Measurements from ENCODE around the gene SH3GL3.

Gene SH3GL3

GRCh38 chr15:83503595-83504364, 56.6 kb downstream of the SH3GL3 start:
- in situ Hi-C loops (cut with MboI; ENCODE audit: low sequenced_read_pairs, unreplicated experiment): no loop called here
- TF ChIP-seq, protein P1, sequence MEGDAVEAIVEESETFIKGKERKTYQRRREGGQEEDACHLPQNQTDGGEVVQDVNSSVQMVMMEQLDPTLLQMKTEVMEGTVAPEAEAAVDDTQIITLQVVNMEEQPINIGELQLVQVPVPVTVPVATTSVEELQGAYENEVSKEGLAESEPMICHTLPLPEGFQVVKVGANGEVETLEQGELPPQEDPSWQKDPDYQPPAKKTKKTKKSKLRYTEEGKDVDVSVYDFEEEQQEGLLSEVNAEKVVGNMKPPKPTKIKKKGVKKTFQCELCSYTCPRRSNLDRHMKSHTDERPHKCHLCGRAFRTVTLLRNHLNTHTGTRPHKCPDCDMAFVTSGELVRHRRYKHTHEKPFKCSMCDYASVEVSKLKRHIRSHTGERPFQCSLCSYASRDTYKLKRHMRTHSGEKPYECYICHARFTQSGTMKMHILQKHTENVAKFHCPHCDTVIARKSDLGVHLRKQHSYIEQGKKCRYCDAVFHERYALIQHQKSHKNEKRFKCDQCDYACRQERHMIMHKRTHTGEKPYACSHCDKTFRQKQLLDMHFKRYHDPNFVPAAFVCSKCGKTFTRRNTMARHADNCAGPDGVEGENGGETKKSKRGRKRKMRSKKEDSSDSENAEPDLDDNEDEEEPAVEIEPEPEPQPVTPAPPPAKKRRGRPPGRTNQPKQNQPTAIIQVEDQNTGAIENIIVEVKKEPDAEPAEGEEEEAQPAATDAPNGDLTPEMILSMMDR (IDR thresholded peaks at IDR 0.05; ENCODE audit: borderline replicate concordance, control extremely low read depth, extremely low read depth, insufficient read depth, missing control alignments): no peak
- DNase-seq (ENCODE audit: low spot score): no peak

DNA sequence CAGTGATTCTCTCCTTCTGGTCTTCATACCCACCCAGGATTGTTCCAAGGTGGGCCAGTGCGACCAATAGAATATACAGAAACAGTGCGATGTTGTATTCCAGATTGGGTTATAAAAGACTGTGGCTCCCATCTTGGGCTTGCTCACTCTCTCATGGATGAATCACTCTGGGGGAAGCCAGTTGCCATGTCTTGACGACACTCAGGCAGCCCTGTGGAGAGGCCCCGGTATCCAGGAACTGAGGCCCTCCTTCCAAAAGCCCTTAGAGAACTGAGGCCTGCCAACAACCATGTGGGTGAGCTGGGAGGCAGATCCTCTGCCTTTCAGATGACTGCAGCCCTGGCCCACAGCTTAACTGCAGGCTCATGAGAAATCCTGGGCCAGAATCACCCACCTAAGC, 57.2 kb downstream of the SH3GL3 start:
- in situ Hi-C loops (cut with MboI; ENCODE audit: low sequenced_read_pairs, unreplicated experiment): no loop called here

GRCh38 chr15:83510001-83510400, 62.9 kb downstream of the SH3GL3 start:
- in situ Hi-C loops (cut with MboI; ENCODE audit: low sequenced_read_pairs, unreplicated experiment): no loop called here
- TF ChIP-seq, protein P1 (IDR thresholded peaks at IDR 0.05; ENCODE audit: borderline replicate concordance, control extremely low read depth, extremely low read depth, insufficient read depth, missing control alignments): no peak
- no peak for DNase-seq (ENCODE audit: low spot score)

More for the DNA sequence above, 57.2 kb downstream of the SH3GL3 start:
- TF ChIP-seq, protein P1 (IDR thresholded peaks at IDR 0.05; ENCODE audit: borderline replicate concordance, control extremely low read depth, extremely low read depth, insufficient read depth, missing control alignments): no peak
- no peak for DNase-seq (ENCODE audit: low spot score)

GRCh38 chr15:83512459-83512858, 65.3 kb downstream of the SH3GL3 start:
- TF ChIP-seq, protein P1 (IDR thresholded peaks at IDR 0.05; ENCODE audit: borderline replicate concordance, control extremely low read depth, extremely low read depth, insufficient read depth, missing control alignments): no peak

GRCh38 chr15:83514584-83514983, 67.4 kb downstream of the SH3GL3 start:
- in situ Hi-C loops (cut with MboI; ENCODE audit: low sequenced_read_pairs, unreplicated experiment): no loop called here
- TF ChIP-seq, protein P1 (IDR thresholded peaks at IDR 0.05; ENCODE audit: borderline replicate concordance, control extremely low read depth, extremely low read depth, insufficient read depth, missing control alignments): no peak
- DNase-seq (ENCODE audit: low spot score): no peak

More at GRCh38 chr15:83512459-83512858, 65.3 kb downstream of the SH3GL3 start:
- in situ Hi-C loops (cut with MboI; ENCODE audit: low sequenced_read_pairs, unreplicated experiment): no loop called here
- no peak for DNase-seq (ENCODE audit: low spot score)

GRCh38 chr15:83515164-83515563, 68.0 kb downstream of the SH3GL3 start:
- TF ChIP-seq, protein P1 (IDR thresholded peaks at IDR 0.05; ENCODE audit: borderline replicate concordance, control extremely low read depth, extremely low read depth, insufficient read depth, missing control alignments): no peak
- no peak for DNase-seq (ENCODE audit: low spot score)
- in situ Hi-C loops (cut with MboI; ENCODE audit: low sequenced_read_pairs, unreplicated experiment): no loop called here
